Stimulated activated CD4-positive, alpha-beta T cell treated with anti-CD3 and anti-CD28 coated beads, TNF-alpha, amount 100 ng/mL, for 4 hours (primary cell): ENCODE measurements around the gene MBTPS1.

ENCODE experiments used
- DNase-seq, 3 experiments: peaks; one replicate each; pipeline ENCODE4 v3.0.0-alpha.2; 2020; ENCODE audit warnings: low read depth in 3 of 3

Gene MBTPS1

GRCh38 chr16:84052071-84052622 lies 64.6 kb downstream of the MBTPS1 start:
- no peak for DNase-seq

GRCh38 chr16:84050316-84050715 lies 66.4 kb downstream of the MBTPS1 start:
- no peak for DNase-seq

- DNase-seq = no peak
Measured at GRCh38 chr16:84049403-84050060, 67.2 kb downstream of the MBTPS1 start.

- DNase-seq = no peak
Measured at GRCh38 chr16:84048871-84049270, 67.9 kb downstream of the MBTPS1 start.

GRCh38 chr16:84048270-84048669 lies 68.5 kb downstream of the MBTPS1 start:
- no peak for DNase-seq

- DNase-seq = no peak
Measured at GRCh38 chr16:84047626-84048025, 69.1 kb downstream of the MBTPS1 start.

- no peak for DNase-seq
Measured at GRCh38 chr16:84047206-84047605, 69.5 kb downstream of the MBTPS1 start.

- no peak for DNase-seq
Measured at GRCh38 chr16:84045818-84046470, 70.8 kb downstream of the MBTPS1 start.

GRCh38 chr16:84045001-84045817 lies 71.5 kb downstream of the MBTPS1 start:
- no peak for DNase-seq

GRCh38 chr16:84044118-84044488 lies 72.6 kb downstream of the MBTPS1 start:
- DNase-seq = no peak

GRCh38 chr16:84043486-84044117 lies 73.1 kb downstream of the MBTPS1 start:
- no peak for DNase-seq

GRCh38 chr16:84042879-84043485 lies 73.8 kb downstream of the MBTPS1 start:
- no peak for DNase-seq

GRCh38 chr16:84042308-84042878 lies 74.3 kb downstream of the MBTPS1 start, which contains the start of gene SLC38A8:
Gene SLC38A8 (minus strand): TSS chr16:84042795. CDS start chr16:84042157, 638 bp downstream.
- DNase-seq = no peak

- DNase-seq = no peak
Measured at GRCh38 chr16:84041881-84042280, 74.9 kb downstream of the MBTPS1 start.

GRCh38 chr16:84040823-84041820 lies 75.6 kb downstream of the MBTPS1 start:
- DNase-seq = no peak

GRCh38 chr16:84040226-84040822 lies 76.4 kb downstream of the MBTPS1 start:
- no peak for DNase-seq

- no peak for DNase-seq
Measured at GRCh38 chr16:84039696-84040095, 77.0 kb downstream of the MBTPS1 start.

GRCh38 chr16:84038469-84038868 lies 78.3 kb downstream of the MBTPS1 start:
- no peak for DNase-seq

- DNase-seq = no peak
Measured at GRCh38 chr16:84036982-84037425, 79.7 kb downstream of the MBTPS1 start.
